PFSK-1 (cell line): ENCODE results near the gene TTC19.

Experiments used
- FOXP2 ChIP-seq: optimal IDR thresholded peaks from 2 replicates; pipeline ENCODE3; 2011; ENCODE audit warnings: borderline replicate concordance, control low read depth, inconsistent platforms; ENCODE audit not compliant: insufficient read depth; ENCODE audit errors: extremely low read length, extremely low read depth
- POLR2AphosphoS5 ChIP-seq: IDR thresholded peaks from 2 replicates; pipeline ENCODE4 v1.6.1; 2012; ENCODE audit warnings: low read depth, mild to moderate bottlenecking, control low read depth, low read length, moderate library complexity
- REST ChIP-seq, 2 experiments: IDR thresholded peaks; 2 replicates each; pipeline versions ENCODE4 v1.6.1 to v1.8.0; 2011 to 2012; ENCODE audit warnings: low read depth in 2 of 2, low read length in 2 of 2, control low read depth in 1 of 2, inconsistent platforms in 1 of 2, mild to moderate bottlenecking in 1 of 2, moderate library complexity in 1 of 2; ENCODE audit not compliant: insufficient read depth in 1 of 2
- SIN3A ChIP-seq: IDR thresholded peaks from 2 replicates; pipeline ENCODE4 v1.6.1; 2012; ENCODE audit warnings: mild to moderate bottlenecking, low read length, moderate library complexity, borderline replicate concordance; ENCODE audit not compliant: insufficient read depth
- TAF1 ChIP-seq: IDR thresholded peaks from 2 replicates; pipeline ENCODE4 v1.6.1; 2012; ENCODE audit warnings: low read length, control low read depth, borderline replicate concordance; ENCODE audit not compliant: insufficient read depth

Gene TTC19

GRCh38 chr17:16027708-16028584 is 28.3 kb downstream of the TTC19 start:
- TF ChIP-seq POLR2AphosphoS5 (no peak), REST (IDR thresholded peaks at IDR 0.05; ENCODE audit: insufficient read depth in 1 of 2, low read depth in 2 of 2, low read length in 2 of 2) (no peak), FOXP2 (no peak), SIN3A (no peak), TAF1 (no peak)

GRCh38 chr17:16033729-16034349 is 34.2 kb downstream of the TTC19 start:
- TF ChIP-seq POLR2AphosphoS5 (no peak), TAF1 (no peak), FOXP2 (no peak), REST (IDR thresholded peaks at IDR 0.05; ENCODE audit: insufficient read depth in 1 of 2, low read depth in 2 of 2, low read length in 2 of 2) (no peak), SIN3A (no peak)

GRCh38 chr17:16036261-16036660 is 36.6 kb downstream of the TTC19 start:
- no peak for TF ChIP-seq TAF1
- no peak for TF ChIP-seq SIN3A
- no peak for TF ChIP-seq FOXP2

GRCh38 chr17:16037636-16038035 is 38.0 kb downstream of the TTC19 start:
- TF ChIP-seq REST (IDR thresholded peaks at IDR 0.05; ENCODE audit: insufficient read depth in 1 of 2, low read depth in 2 of 2, low read length in 2 of 2) (no peak), TAF1 (no peak), SIN3A (no peak), FOXP2 (no peak), POLR2AphosphoS5 (no peak)

GRCh38 chr17:16040710-16041251 is 41.2 kb downstream of the TTC19 start:
- TF ChIP-seq REST (IDR thresholded peaks at IDR 0.05; ENCODE audit: insufficient read depth in 1 of 2, low read depth in 2 of 2, low read length in 2 of 2), result no peak
- TF ChIP-seq POLR2AphosphoS5, result no peak
- no peak for TF ChIP-seq FOXP2
- TF ChIP-seq TAF1, result no peak
- no peak for TF ChIP-seq SIN3A
